BE2C (cell line): ENCODE results near the gene IER3. TPM values are rescaled to one million over a fixed set of nuclear protein-coding genes. Genes with fewer than 3 reads are reported as not detected.

Experiments used
- DNase-seq: peaks from one replicate; pipeline ENCODE4 v3.0.0-alpha.2; 2020
- H3K27me3 ChIP-seq: fragments of 250-450 bp; sonication (Bioruptor Pico); 2 replicates; pipeline ENCODE4 v1.5.1; 2020; ENCODE audit warnings: mild to moderate bottlenecking
- H3K36me3 ChIP-seq: fragments of 250-450 bp; sonication (Bioruptor Pico); 2 replicates; pipeline ENCODE4 v1.5.1; 2020; ENCODE audit warnings: mild to moderate bottlenecking
- H3K4me1 ChIP-seq: fragments of 250-450 bp; sonication (Bioruptor Pico); 2 replicates; pipeline ENCODE4 v1.5.1; 2020
- H3K4me3 ChIP-seq: 2 replicates; pipeline ENCODE4 v1.5.1; 2011; ENCODE audit warnings: low read depth, low read length
- H3K9me3 ChIP-seq: fragments of 250-450 bp; sonication (Bioruptor Pico); 2 replicates; pipeline ENCODE4 v1.5.1; 2020
- CTCF ChIP-seq: IDR thresholded peaks from 2 replicates; pipeline ENCODE4 v1.5.1; 2012; ENCODE audit warnings: mild to moderate bottlenecking, low read depth, low read length
- polyA plus RNA-seq: library from polyadenylated mRNA; unstranded; fragments of >200 nt; gene quantifications from one replicate; pipeline ENCODE4 v1.2.1, GENCODE V29; 2012; ENCODE audit warnings: low read depth, missing spikeins; ENCODE audit not compliant: insufficient read length, insufficient read depth

The IER3 gene
- polyA plus RNA-seq, result 6.2 TPM

GRCh38 chr6:30744054-30744805 is at the start of gene IER3:
Gene IER3 (minus strand): TSS chr6:30744547. CDS start chr6:30744518, 29 bp downstream.
- H3K4me1 ChIP-seq, result peaks cover 5% of the 10 kb centered on the region; the same call in 1 of the 2 replicates
- TF ChIP-seq CTCF, result peak; percentile 47
- no peaks in the 10 kb centered on the region for H3K9me3 ChIP-seq
- peak within 1 kb of the TSS; percentile 93 for H3K4me3 ChIP-seq
- DNase-seq, result peak; percentile 53
- peaks cover 16% of the 10 kb centered on the region for H3K36me3 ChIP-seq
- no peaks in the 10 kb centered on the region for H3K27me3 ChIP-seq

GRCh38 chr6:30793521-30794194 is 49.3 kb upstream of the IER3 start:
- DNase-seq, result no peak
- Histone ChIP-seq H3K27me3 (no peaks in the 10 kb centered on the region), H3K36me3 (no peaks in the 10 kb centered on the region), H3K4me3 (no peak overlapping the region), H3K9me3 (no peaks in the 10 kb centered on the region), H3K4me1 (no peaks in the 10 kb centered on the region)
- no peak for TF ChIP-seq CTCF

GRCh38 chr6:30792786-30793185 is 48.4 kb upstream of the IER3 start:
- DNase-seq, result no peak
- H3K9me3 ChIP-seq, result no peaks in the 10 kb centered on the region
- no peak for TF ChIP-seq CTCF

GRCh38 chr6:30790724-30791383 is 46.5 kb upstream of the IER3 start:
- DNase-seq, result no peak
- H3K36me3 ChIP-seq, result no peaks in the 10 kb centered on the region
- H3K4me1 ChIP-seq, result no peaks in the 10 kb centered on the region
- H3K9me3 ChIP-seq, result no peaks in the 10 kb centered on the region
- no peak overlapping the region for H3K4me3 ChIP-seq
- no peak for TF ChIP-seq CTCF
- no peaks in the 10 kb centered on the region for H3K27me3 ChIP-seq

More at GRCh38 chr6:30792786-30793185, 48.4 kb upstream of the IER3 start:
- Histone ChIP-seq H3K36me3 (no peaks in the 10 kb centered on the region), H3K4me1 (no peaks in the 10 kb centered on the region), H3K27me3 (no peaks in the 10 kb centered on the region), H3K4me3 (no peak overlapping the region)

GRCh38 chr6:30789606-30790005 is 45.3 kb upstream of the IER3 start:
- Histone ChIP-seq H3K4me1 (no peaks in the 10 kb centered on the region), H3K36me3 (no peaks in the 10 kb centered on the region), H3K9me3 (no peaks in the 10 kb centered on the region), H3K4me3 (no peak overlapping the region), H3K27me3 (no peaks in the 10 kb centered on the region)
- no peak for TF ChIP-seq CTCF
- no peak for DNase-seq
